Vagina (tissue), 2 donors: ENCODE measurements around the gene NPC1L1.
A peak's percentile ranks its signal among the peaks of the same experiment; 100 is the strongest.

Source experiments
- CTCF ChIP-seq, 3 experiments: fragments of 450-650 bp in 2 of 3; fragments of 200-600 bp in 1 of 3; sonication (generic) in 1 of 3; IDR thresholded peaks; one replicate each; pipeline ENCODE4 v1.5.1; 2017 to 2019; ENCODE audit warnings: antibody characterized with exemption in 3 of 3, mild to moderate bottlenecking in 2 of 3, moderate library complexity in 2 of 3
- POLR2AphosphoS5 ChIP-seq, 2 donors: sonication (generic); formaldehyde crosslinking; IDR thresholded peaks; one replicate each; pipeline ENCODE4 v1.9.0; 2017; ENCODE audit warnings: antibody characterized with exemption in 2 of 2, mild to moderate bottlenecking in 2 of 2, low read depth in 1 of 2; ENCODE audit not compliant: insufficient read depth in 1 of 2

- TF ChIP-seq POLR2AphosphoS5 (IDR thresholded peaks at IDR 0.05; ENCODE audit: insufficient read depth in 1 of 2, low read depth in 1 of 2) (no peak), CTCF (IDR thresholded peaks at IDR 0.05) (peak; percentile 62 to 76 (median 76))
These were observed 63.9 kb downstream of the NPC1L1 start for GRCh38 chr7:44477063-44477830.
